Measurements from ENCODE around the gene LRIG3.
A peak's percentile ranks its signal among the peaks of the same experiment; 100 is the strongest.
"Not testable (repeated sequence)": the region's sequence is repeated elsewhere in the genome, so short reads cannot be mapped to it uniquely, and the experiment has no call there.

LRIG3 gene, protein sequence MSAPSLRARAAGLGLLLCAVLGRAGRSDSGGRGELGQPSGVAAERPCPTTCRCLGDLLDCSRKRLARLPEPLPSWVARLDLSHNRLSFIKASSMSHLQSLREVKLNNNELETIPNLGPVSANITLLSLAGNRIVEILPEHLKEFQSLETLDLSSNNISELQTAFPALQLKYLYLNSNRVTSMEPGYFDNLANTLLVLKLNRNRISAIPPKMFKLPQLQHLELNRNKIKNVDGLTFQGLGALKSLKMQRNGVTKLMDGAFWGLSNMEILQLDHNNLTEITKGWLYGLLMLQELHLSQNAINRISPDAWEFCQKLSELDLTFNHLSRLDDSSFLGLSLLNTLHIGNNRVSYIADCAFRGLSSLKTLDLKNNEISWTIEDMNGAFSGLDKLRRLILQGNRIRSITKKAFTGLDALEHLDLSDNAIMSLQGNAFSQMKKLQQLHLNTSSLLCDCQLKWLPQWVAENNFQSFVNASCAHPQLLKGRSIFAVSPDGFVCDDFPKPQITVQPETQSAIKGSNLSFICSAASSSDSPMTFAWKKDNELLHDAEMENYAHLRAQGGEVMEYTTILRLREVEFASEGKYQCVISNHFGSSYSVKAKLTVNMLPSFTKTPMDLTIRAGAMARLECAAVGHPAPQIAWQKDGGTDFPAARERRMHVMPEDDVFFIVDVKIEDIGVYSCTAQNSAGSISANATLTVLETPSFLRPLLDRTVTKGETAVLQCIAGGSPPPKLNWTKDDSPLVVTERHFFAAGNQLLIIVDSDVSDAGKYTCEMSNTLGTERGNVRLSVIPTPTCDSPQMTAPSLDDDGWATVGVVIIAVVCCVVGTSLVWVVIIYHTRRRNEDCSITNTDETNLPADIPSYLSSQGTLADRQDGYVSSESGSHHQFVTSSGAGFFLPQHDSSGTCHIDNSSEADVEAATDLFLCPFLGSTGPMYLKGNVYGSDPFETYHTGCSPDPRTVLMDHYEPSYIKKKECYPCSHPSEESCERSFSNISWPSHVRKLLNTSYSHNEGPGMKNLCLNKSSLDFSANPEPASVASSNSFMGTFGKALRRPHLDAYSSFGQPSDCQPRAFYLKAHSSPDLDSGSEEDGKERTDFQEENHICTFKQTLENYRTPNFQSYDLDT

DNA sequence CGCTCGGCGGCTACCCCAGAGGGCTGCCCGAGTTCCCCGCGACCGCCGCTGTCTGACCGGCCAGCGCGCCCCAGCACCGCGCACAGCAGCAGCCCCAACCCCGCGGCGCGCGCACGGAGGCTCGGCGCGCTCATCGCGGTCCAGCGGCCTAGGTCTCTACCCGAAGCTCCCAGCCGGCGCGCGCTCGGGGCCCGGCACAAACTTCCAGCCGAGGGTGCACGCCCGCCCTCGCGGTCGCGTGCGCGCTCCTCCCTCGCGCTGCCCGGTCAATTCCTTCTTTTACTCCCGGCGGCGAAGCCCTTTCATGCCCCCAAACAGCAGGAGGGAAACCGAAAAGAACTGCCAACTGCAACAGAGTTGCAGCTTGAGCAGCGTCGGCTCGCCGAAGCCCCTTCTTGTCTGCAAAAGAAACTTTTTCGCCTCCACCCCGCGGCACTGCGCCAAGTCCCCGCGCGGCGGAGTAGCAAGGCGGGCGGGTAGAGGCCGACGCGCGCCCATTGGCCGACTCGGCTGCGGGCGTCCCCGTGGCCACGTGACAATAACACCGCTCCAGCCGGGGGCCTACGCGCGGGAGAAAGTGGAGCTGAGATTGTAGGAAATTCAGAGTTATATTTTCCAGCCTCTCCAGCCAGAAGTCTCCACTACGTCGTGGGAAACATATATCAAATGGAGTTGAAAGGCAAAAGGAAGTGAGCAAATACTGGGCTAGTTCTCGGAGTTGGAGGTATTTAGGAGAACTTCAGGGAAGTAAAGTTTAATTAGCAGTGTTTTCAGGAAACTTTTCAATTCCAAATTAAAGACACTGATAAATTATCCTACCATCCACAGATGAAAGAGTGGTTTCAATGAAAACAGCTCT lies at the start of gene LRIG3:
LRIG3 (minus strand) TSS at position 403 of the 859 bp plus-strand sequence; CDS start at position 134, 269 bp downstream.
- DNase-seq (ENCODE audit: low read depth in 3 of 3), result peak in 1 of 3 donors; percentile 3

DNA sequence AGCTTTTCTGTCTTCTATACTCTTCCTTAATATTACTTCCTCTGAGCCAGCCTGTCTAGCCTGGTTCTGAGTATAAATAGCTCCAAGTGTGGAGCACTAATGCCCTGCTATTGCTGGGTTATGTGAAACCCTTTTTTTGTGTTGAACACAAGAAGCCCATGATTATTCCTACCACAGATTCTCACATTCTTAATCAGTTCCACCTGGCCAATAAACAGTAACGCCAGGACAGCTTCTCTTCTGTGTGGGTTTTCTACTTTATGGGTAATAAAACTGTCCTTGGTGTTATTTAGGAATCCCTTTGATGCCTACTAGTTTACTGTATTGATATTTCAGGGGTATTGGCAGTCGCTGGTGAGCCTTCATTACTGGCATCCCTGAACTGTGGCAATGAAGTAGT lies 48.9 kb upstream of the LRIG3 start:
- DNase-seq (ENCODE audit: low read depth in 3 of 3), result no peak

DNA sequence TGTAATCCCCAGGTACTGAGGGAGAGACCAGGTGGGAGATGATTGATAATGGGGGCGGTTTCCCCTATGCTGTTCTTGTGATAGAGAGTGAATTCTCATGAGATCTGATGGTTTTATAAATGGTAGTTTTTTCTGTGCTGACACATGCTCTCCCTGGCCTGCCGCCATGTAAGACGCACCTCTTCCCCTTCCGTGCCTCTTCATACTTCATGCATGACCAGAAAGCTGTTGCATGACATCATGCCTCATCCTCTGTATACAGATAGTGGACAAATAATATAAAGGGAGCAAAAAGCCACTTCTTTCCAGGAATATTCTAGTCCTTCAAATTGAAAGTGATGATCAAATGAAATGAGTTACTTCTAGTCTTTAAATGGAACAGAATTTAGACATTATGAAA lies 47.3 kb upstream of the LRIG3 start:
- no peak for DNase-seq (ENCODE audit: low read depth in 3 of 3)

DNA sequence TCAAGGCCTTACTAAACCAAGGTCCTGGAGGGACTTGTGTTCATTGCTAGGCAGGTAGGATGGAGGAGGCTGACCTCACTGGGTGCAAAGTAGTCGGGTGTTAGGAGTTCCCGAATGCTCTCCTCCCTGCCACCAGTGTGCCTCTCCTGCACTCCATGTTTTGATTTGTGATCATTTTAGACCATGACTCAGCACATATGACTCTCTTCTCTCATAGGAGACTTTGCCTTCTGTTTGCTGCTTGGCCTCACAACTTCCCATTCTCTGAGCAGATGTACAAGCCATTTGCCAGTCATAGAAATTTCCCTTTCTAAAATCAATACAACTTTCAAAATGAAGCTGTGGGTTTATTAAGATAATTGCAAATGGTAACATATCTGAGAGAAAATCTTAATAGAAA lies 46.6 kb upstream of the LRIG3 start:
- DNase-seq (ENCODE audit: low read depth in 3 of 3), result no peak

DNA sequence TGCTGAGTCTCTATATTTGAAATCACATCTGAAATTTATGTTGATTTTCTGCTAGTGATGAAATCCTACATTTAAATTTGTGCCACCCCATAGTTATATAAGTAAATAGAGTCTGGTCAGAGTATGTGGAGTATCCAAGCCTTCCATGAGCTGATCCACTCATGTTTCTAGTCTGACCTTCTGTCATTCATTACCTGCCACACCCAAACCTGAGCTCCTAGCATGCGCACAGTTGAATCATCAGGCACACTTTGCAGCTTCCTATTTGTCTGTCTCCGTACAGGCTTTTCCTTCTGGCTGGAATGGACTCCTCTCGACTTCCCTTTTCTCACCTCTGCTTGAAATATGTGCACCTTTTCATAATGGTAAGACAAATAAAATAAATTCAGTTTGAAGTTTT lies 45.3 kb upstream of the LRIG3 start:
- no peak for DNase-seq (ENCODE audit: low read depth in 3 of 3)

DNA sequence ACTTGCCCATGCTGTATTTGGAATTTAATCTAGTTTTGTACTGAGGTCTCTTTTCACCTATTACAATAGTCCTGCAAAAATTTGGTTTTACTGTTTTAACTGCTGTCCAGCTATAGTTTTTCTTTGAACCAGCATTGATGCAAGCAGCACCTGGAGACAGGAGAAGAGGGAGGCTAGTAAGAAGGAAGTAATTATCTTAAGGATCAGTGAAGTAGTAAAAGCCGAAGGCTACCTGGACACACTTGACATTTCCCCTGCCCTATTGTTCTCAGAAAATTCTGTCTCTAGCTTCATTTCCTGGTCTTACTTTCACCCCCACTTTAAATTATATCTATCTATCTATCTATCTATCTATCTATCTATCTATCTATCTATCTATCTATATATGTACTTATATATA lies 43.5 kb upstream of the LRIG3 start:
- DNase-seq (ENCODE audit: low read depth in 3 of 3), result no peak

DNA sequence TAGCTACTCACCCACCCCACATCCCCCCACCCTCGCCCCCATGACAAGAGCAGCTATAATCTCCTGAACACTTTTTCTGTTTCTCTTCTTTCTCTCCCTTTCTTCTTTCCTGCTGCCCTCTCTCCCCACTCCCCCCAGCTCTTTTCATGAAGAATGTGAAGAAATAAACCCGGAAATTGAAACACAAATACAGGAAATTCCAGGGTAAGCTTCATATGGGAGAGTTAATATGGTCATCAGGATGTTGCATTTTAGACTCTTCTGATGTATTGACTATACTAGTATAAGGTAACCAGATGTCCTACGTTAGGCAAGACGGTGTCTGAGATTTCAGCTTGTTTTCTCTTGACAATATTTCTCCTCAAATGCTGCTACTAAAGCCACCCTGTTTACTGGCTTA lies 41.6 kb upstream of the LRIG3 start:
- DNase-seq (ENCODE audit: low read depth in 3 of 3), result no peak

DNA sequence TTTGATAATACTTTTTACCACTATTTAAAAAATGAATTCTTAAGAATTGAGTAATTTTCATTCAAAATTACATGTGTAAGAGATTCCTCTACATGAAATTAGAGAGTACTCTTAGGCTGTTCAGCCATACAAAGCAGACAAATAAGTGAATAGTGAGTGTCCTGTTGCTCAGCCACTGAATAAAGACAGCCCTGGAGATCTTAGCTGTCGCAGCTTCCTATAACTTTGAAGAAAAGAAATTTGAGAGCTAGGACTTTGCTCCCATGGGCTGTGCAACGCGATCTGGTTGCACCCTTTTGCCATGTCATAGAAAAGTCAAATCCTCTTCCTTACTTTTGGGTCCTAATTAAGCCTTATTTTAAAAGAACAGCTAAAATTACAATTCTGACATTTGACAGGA lies 40.9 kb upstream of the LRIG3 start:
- DNase-seq (ENCODE audit: low read depth in 3 of 3), result no peak

DNA sequence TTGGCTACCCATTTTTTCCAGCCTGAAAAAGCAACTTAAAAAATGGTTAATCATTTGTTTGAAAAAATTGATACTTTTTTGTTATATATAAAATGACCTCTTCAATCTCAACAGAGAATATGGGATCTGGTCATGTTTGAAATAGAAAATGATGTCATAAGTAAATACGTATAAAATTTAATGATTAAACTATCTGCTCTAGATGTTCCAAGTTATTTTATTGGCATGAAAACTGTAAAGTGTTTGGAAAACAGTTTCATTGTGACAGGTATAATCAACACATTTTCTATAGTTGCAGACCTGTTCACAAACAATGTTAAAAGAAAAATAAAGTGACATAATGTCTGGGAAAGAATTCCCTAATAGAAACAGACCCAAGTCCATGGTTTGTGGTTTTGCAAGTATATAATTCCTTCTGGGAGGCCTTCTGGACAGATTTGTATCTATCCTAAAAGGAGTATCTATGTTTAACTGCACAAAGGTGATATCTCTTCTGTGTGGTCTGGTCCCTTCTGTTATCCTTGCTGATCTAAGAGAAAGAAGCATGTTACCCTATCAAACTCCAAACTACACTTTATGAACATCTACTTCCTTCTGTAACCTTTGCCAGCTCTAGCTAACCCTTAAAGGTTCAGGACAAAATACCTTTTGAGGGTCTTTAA lies 39.5 kb upstream of the LRIG3 start:
- DNase-seq (ENCODE audit: low read depth in 3 of 3), result no peak

DNA sequence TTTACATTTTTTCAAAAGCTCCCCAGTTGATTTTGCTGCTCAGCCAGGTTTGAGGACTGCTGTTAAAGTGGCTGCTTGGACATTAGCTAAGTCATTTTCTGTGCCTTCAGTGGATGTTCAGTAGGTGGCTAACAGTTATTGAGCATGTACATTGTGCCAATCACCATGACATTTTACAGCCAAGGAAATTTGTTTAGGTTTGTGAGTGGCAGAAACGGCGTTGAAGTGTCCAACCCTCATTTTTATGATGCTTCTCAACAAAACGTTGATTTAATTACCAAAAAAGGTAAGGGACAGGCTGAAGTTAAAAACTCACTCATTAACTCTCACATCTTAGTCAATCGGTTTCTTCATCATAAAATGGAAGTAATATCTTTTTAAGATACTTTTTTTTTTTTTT lies 37.0 kb upstream of the LRIG3 start:
- DNase-seq (ENCODE audit: low read depth in 3 of 3), result no peak

DNA sequence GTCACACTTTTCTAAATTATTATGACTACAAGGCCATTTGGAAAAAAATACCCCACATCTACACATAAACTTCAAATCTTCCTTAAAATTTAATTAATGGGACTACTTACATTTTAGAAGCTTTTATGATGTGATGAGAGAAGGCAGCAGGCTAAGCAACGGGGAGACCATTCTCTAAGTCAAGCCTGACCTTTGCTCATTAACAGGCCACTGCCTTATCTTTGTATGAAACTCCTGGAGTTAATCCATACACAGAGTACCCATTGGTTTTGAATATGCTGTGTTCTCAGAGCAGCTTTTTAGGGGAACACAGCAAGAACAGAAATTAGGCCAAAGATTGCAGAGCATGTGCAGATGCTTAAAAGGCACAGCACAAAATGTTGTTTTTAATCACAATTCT lies 35.5 kb upstream of the LRIG3 start:
- no peak for DNase-seq (ENCODE audit: low read depth in 3 of 3)

DNA sequence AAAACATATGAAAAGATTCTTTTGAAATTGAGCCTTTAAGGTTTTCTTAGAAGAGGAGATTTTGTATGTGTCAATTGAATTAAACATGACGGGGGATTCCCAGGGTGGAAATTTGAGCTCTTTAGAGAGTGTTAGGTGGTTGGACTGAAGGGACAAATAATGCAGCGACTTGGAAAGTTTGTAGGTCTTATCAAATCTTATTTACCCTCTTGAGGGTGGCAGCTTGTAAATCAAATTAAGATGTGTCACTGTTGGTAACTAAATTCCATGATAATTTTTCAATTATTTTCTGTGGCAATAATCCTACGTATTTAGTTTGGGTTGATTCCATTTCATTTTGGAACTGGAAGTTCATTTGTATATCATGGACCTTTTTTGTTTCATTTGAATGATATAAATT lies 33.7 kb upstream of the LRIG3 start:
- no peak for DNase-seq (ENCODE audit: low read depth in 3 of 3)

DNA sequence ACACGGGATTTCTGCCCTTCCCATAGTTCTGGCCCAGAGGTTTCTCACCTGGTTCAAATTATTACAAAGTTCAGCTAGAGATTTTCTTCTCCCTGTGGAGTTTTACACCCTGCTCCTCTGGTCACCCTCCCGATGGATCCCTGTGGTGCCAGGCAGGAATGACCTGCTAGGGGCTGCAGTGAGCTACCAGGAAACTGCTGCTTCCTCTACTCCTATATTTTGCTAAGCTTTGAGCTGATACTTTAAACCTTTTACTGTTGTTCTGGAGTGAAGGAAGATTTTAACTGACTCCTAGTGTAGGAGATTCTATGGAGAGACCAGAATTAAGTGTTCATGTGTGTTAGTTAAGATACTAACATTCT lies 30.4 kb upstream of the LRIG3 start:
- no peak for DNase-seq (ENCODE audit: low read depth in 3 of 3)

DNA sequence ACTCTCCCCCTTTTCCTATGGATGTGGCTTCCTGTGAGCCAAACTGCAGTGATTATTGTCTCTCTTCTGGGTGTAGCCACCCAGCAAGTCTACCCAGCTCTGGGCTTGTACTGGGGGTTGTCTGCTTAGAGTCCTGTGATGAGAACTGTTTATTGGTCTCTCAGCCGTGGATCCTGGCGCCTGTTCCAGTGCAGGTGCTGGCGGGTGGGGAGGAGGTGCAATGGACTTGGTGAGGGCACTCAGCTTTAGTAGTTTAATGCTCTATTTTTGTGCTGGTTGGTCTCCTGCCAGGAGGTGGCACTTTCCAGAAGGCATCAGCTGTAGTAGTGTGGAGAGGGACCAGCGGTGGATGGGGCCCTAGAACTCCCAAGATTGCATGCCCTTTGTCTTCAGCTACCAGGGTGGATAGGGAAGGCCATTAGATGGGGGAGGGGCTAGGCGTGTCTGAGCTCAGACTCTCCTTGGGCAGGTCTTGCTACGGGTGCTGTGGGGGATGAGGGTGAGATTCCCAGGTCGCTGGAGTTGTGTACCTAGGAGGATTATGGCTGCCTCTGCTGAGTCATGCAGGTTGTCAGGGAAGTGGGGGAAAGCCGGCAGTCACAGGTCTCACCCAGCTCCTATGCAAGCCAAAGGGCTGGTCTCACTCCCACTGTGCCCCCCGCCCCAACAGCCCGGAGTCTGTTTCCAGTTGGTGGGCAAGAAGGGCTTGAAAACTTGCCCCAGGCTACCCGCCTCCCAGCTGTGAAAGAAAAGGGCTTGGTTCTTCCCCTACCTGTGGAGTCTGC lies 29.8 kb upstream of the LRIG3 start:
- DNase-seq (ENCODE audit: low read depth in 3 of 3), result not testable (repeated sequence)

DNA sequence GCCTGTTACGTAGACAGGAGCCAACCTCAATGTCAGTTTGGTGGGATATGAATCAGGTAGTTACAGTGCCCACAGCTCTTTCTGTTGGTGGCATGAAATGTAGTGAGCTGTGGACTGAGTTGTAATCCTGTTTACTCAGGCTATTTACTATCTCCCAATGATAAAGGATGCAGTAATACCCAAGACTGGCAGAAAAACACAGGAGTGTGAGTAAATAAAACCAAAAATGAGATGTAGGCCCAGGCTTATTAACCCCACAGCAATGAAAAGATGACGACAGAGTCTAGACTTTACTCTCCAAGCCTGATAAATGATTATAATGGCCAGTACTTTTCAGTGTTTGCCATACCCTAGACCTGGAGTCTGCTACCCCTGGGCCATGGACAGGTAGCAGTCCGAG lies 22.8 kb upstream of the LRIG3 start:
- DNase-seq (ENCODE audit: low read depth in 3 of 3), result no peak

DNA sequence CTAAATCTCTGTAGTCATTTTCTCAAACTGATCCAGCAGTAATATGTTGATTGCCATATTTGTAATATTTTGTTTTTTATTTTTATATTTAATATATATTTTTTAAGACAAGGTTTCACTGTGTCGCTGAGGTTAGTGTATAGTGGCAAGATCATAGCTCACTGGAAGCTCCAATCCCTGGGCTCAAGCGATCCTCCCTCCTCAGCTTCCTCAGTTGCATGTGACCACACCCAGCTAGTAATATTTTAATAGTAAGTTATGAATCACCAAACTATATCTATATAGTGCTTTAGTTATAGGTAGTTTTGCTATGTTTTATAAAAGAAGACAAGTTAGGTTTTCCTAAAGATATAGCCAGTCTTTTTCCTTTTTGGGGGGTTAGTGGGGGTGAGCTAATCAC lies 22.0 kb upstream of the LRIG3 start:
- no peak for DNase-seq (ENCODE audit: low read depth in 3 of 3)

DNA sequence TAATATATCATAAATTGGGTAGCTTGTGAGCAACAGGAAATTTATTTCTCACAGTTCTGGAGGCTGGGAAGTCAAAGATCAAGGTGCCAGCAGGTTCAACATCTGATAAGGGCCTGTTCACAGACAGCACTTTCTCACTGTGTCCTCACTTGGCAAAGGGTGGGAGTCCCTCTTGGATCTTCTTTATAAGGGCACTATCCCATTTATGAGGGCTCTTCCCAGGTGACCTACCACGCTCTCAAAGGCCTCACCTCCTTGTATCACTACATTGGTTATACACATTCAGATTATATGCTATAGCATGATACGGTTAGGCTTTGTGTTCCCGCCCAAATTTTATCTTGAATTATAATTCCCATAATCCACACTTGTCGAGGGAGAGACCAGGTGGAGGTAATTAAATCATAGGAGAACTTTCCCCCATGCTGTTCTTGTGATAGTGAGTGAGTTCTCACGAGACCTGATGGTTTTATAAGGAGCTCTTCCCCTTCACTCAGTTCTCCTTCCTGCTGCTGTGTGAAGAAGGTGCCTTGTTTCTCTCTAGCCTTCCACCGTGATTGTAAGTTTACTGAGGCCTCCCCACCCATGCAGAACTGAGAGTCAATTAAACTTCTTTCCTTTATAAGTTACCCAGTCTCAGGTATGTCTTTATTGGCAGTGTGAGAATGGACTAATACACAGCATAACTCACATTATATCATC lies 19.2 kb upstream of the LRIG3 start:
- DNase-seq (ENCODE audit: low read depth in 3 of 3), result no peak

DNA sequence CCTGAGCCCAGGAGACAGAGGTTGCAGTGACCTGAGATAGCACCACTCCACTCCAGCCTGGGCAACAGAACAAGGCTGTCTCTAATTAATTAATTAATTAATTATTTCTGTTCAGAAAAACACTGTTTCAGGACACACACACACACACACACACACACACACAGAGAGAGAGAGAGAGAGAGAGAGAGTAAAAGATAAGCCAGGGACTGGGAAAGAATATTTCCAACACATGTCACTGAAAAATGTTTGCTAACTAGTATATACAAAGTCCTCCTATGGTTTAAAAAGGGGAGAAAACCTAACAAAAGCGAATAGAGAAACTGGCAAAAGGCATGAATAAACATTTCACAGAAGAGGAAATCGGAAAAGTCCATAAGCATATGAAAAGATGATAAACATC lies 18.1 kb upstream of the LRIG3 start:
- no peak for DNase-seq (ENCODE audit: low read depth in 3 of 3)

DNA sequence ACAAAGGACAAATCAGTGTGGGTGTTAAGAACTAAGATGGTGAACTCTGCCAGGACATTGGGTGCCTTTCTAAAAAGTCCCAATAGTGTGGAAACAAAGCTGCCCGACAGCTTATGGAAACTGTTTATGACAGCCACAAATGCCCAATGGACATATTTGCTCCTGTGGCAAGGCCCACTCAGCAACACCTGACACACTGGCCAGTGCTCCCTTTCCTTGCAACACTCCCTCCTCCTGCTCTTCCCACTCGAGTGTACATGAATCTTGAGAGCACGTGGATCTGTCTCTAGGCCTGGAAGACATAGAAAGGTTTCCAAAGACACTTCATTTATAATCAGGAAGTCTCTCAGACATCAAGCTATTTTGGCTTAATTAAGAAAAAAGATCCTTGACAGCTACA lies 14.2 kb upstream of the LRIG3 start:
- no peak for DNase-seq (ENCODE audit: low read depth in 3 of 3)
